Activated T-cell treated with anti-CD3 and anti-CD28 coated beads, Interleukin-2, amount 50 U/mL, for 24 hours (primary cell): ENCODE results near the gene EBLN2.
A peak's percentile ranks its signal among the peaks of the same experiment; 100 is the strongest.

Experiments used
- DNase-seq: peaks from one replicate; pipeline ENCODE4 v3.0.0-alpha.2; 2020
- H3K27ac Mint-ChIP-seq: 2 replicates; pipeline ENCODE4 v1.8.0; 2020; ENCODE audit warnings: mild to moderate bottlenecking, mixed read lengths
- H3K27me3 Mint-ChIP-seq: 2 replicates; pipeline ENCODE4 v1.8.0; 2020; ENCODE audit warnings: mixed read lengths
- H3K36me3 Mint-ChIP-seq: 2 replicates; pipeline ENCODE4 v1.8.0; 2020; ENCODE audit warnings: low read depth, mixed read lengths
- H3K4me1 Mint-ChIP-seq: 2 replicates; pipeline ENCODE4 v1.8.0; 2020; ENCODE audit warnings: low read depth, mixed read lengths
- H3K4me3 Mint-ChIP-seq: 2 replicates; pipeline ENCODE4 v1.8.0; 2020; ENCODE audit warnings: mild to moderate bottlenecking, moderate library complexity, mixed read lengths
- H3K9me3 Mint-ChIP-seq: 2 replicates; pipeline ENCODE4 v1.8.0; 2020; ENCODE audit warnings: mixed read lengths

EBLN2 gene

DNA sequence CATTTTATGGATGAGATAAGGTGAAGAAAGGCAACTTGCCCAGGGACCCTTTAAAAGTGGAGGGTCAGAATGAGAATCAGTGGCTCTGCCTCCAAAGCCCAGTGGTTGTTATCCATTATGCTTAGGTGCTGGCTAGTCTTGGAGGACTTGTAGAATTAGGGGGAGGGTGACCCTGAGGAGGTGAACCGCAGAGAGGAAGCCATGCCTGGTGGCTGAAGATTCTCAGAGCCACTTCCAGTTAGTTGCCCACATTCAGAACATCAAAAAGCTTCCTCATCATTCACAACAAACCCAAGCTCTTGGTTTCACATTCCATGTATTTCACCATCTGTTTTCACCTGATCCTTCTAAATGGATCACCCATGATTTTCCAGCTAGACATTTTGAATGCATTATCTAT lies 11.2 kb downstream of the EBLN2 start:
- DNase-seq = no peak
- Mint-ChIP-seq H3K27me3 (no peaks in the 10 kb centered on the region), H3K4me1 (peaks cover 31% of the 10 kb centered on the region), H3K4me3 (no peak overlapping the region), H3K27ac (no peak overlapping the region), H3K9me3 (no peaks in the 10 kb centered on the region), H3K36me3 (peaks cover 12% of the 10 kb centered on the region)

- Mint-ChIP-seq H3K36me3 (peaks cover 9% of the 10 kb centered on the region), H3K27me3 (no peaks in the 10 kb centered on the region), H3K4me3 (no peak overlapping the region), H3K27ac (peak overlapping the region; percentile 19), H3K4me1 (peaks cover 31% of the 10 kb centered on the region), H3K9me3 (no peaks in the 10 kb centered on the region)
- DNase-seq = no peak
These were observed 11.7 kb downstream of the EBLN2 start for GRCh38 chr3:73073091-73073707.

- Mint-ChIP-seq H3K27me3 (no peaks in the 10 kb centered on the region), H3K4me3 (no peak overlapping the region), H3K9me3 (no peaks in the 10 kb centered on the region), H3K36me3 (no peaks in the 10 kb centered on the region), H3K27ac (no peak overlapping the region), H3K4me1 (peaks cover 31% of the 10 kb centered on the region)
- no peak for DNase-seq
These were observed 13.3 kb downstream of the EBLN2 start for GRCh38 chr3:73074781-73075180.

DNA sequence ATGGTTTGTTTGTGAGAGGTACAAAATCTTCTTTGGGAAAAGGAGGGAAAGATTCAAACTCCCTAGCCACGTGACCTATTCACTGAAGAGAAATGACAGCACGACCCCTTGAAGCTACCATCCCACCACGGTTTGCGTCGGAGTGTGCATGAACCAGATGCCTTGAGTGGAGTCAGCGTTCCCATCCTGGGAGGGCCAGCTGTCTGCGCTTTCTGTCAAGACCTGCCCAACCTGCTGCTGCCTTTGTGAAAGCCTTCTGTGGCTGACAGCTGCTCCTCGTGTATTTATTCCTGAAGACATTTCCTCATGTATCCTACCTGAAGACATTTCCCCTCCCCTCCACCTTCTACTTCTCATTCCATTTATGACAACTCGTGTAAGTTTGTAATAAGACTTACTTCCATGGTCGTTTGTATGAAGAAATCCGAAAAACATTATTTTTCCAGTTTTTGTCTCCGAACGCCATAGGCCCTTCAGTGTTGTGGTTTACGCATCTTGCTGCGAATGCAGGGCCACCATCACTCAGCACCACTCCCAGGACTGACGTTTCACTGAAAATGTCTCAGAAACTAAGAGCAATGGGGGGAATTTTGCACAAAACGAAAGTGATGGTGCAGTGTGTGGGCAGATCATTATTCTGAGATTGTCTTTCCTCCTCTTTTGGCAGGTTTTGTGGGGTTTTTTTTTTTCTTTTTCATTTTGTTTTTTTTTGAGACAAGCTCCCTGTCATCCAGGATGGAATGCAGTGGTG lies 18.9 kb downstream of the EBLN2 start:
- no peaks in the 10 kb centered on the region for H3K27me3 Mint-ChIP-seq
- DNase-seq = no peak

DNA sequence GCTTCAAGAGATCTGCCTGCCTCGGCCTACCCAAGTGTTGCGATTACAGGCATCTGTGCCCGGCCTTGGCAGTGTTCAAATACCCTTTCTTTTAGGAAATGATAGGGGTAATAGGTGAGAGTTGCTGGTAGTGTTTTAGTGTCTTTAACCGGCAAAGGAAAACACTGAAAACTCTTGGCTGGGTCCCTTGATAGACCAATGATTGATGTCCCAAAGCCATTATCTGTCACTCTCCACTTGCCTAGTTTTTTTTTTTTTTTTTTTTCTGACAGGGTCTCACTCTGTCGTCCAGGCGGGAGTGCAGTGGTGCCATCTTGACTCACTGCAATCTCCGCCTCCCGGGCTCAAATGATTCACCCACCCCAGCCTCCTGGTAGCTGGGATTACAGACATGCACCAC lies 19.7 kb downstream of the EBLN2 start:
- no peaks in the 10 kb centered on the region for H3K36me3 Mint-ChIP-seq
- DNase-seq = no peak
- H3K27ac Mint-ChIP-seq = no peak overlapping the region
- no peaks in the 10 kb centered on the region for H3K27me3 Mint-ChIP-seq
- H3K4me3 Mint-ChIP-seq = no peak overlapping the region
- no peaks in the 10 kb centered on the region for H3K9me3 Mint-ChIP-seq
- peaks cover 14% of the 10 kb centered on the region for H3K4me1 Mint-ChIP-seq

More for the DNA sequence above, 18.9 kb downstream of the EBLN2 start:
- Mint-ChIP-seq H3K36me3 (no peaks in the 10 kb centered on the region), H3K4me3 (no peak overlapping the region), H3K27ac (peak overlapping the region; percentile 27), H3K9me3 (no peaks in the 10 kb centered on the region), H3K4me1 (peaks cover 10% of the 10 kb centered on the region)

- Mint-ChIP-seq H3K4me3 (no peak overlapping the region), H3K27me3 (no peaks in the 10 kb centered on the region), H3K27ac (no peak overlapping the region), H3K9me3 (no peaks in the 10 kb centered on the region), H3K4me1 (peaks cover 19% of the 10 kb centered on the region), H3K36me3 (no peaks in the 10 kb centered on the region)
- DNase-seq = no peak
These were observed 22.7 kb downstream of the EBLN2 start for GRCh38 chr3:73084170-73084569.

- no peaks in the 10 kb centered on the region for H3K9me3 Mint-ChIP-seq
- no peak overlapping the region for H3K27ac Mint-ChIP-seq
- H3K4me1 Mint-ChIP-seq = peaks cover 12% of the 10 kb centered on the region
- H3K36me3 Mint-ChIP-seq = no peaks in the 10 kb centered on the region
- no peak overlapping the region for H3K4me3 Mint-ChIP-seq
- DNase-seq = peak; percentile 62
- no peaks in the 10 kb centered on the region for H3K27me3 Mint-ChIP-seq
These were observed 24.6 kb downstream of the EBLN2 start for GRCh38 chr3:73086071-73086494.

GRCh38 chr3:73094129-73094528 lies 32.7 kb downstream of the EBLN2 start:
- H3K9me3 Mint-ChIP-seq = no peaks in the 10 kb centered on the region
- H3K4me3 Mint-ChIP-seq = no peak overlapping the region
- no peaks in the 10 kb centered on the region for H3K36me3 Mint-ChIP-seq
- H3K4me1 Mint-ChIP-seq = peaks cover 8% of the 10 kb centered on the region
- no peak overlapping the region for H3K27ac Mint-ChIP-seq
- H3K27me3 Mint-ChIP-seq = peaks cover 4% of the 10 kb centered on the region
- no peak for DNase-seq

DNA sequence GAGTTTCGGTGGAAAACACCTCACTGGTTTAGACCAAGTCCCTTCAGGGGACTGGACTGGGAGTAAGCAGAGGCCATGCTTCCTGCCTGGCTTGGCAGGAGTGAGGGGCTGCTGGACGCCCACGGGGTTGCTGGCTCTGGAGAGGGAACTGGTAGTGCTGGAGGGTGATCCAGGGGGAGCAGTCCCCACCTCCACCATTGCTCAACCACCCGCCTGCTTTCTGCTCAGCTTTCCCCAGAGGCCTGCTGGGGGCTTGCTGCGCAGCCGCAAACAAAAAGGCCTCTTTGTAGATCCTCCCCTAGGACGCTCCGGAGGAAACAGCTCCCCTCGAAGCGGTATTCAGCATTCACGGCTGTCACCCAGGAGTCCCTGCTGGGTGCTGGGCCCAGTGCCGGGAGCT lies 33.5 kb downstream of the EBLN2 start:
- Mint-ChIP-seq H3K9me3 (no peaks in the 10 kb centered on the region), H3K36me3 (no peaks in the 10 kb centered on the region), H3K4me3 (no peak overlapping the region), H3K4me1 (peaks cover 8% of the 10 kb centered on the region), H3K27ac (no peak overlapping the region), H3K27me3 (peaks cover 4% of the 10 kb centered on the region)
- no peak for DNase-seq

DNA sequence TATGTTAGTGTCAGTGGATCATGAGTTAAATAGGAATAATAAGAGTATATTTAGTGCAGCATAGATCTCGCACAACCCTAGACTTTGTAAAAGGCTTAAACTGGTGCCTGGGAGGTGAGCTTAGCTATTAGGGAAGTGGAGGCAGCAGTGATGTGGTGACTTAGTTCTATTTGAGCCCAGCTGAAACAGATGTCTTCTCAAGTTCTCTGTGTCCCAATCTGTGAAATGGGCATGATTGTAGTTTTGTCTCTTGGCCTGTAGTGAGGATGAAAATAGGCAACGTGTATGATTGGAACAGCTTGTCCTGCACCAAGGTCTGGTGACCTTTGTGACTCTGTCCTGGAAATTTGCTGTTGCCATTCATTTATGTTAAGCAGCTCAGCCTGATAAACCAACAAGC lies 34.7 kb downstream of the EBLN2 start:
- peaks cover 8% of the 10 kb centered on the region for H3K4me1 Mint-ChIP-seq
- peaks cover 4% of the 10 kb centered on the region for H3K27me3 Mint-ChIP-seq
- DNase-seq = no peak
- H3K9me3 Mint-ChIP-seq = no peaks in the 10 kb centered on the region
- no peak overlapping the region for H3K27ac Mint-ChIP-seq
- no peak overlapping the region for H3K4me3 Mint-ChIP-seq
- H3K36me3 Mint-ChIP-seq = no peaks in the 10 kb centered on the region

GRCh38 chr3:73098026-73098425 lies 36.6 kb downstream of the EBLN2 start:
- H3K36me3 Mint-ChIP-seq = no peaks in the 10 kb centered on the region
- H3K4me3 Mint-ChIP-seq = no peak overlapping the region
- H3K4me1 Mint-ChIP-seq = peaks cover 8% of the 10 kb centered on the region
- H3K27ac Mint-ChIP-seq = no peak overlapping the region
- H3K27me3 Mint-ChIP-seq = peaks cover 4% of the 10 kb centered on the region
- DNase-seq = no peak
- no peaks in the 10 kb centered on the region for H3K9me3 Mint-ChIP-seq

- Mint-ChIP-seq H3K27me3 (peaks cover 4% of the 10 kb centered on the region), H3K27ac (no peak overlapping the region), H3K9me3 (no peaks in the 10 kb centered on the region), H3K36me3 (no peaks in the 10 kb centered on the region), H3K4me3 (no peak overlapping the region), H3K4me1 (peaks cover 8% of the 10 kb centered on the region)
- no peak for DNase-seq
These were observed 37.4 kb downstream of the EBLN2 start for GRCh38 chr3:73098873-73099272.

- Mint-ChIP-seq H3K27me3 (peaks cover 4% of the 10 kb centered on the region), H3K9me3 (no peaks in the 10 kb centered on the region), H3K4me1 (no peaks in the 10 kb centered on the region), H3K36me3 (no peaks in the 10 kb centered on the region), H3K4me3 (no peak overlapping the region), H3K27ac (no peak overlapping the region)
- DNase-seq = peak; percentile 79
These were observed 39.5 kb downstream of the EBLN2 start for GRCh38 chr3:73100741-73101559.

- no peak for DNase-seq
- Mint-ChIP-seq H3K4me1 (no peaks in the 10 kb centered on the region), H3K9me3 (no peaks in the 10 kb centered on the region), H3K27me3 (no peaks in the 10 kb centered on the region), H3K4me3 (no peak overlapping the region), H3K27ac (no peak overlapping the region), H3K36me3 (no peaks in the 10 kb centered on the region)
These were observed 40.4 kb downstream of the EBLN2 start for GRCh38 chr3:73101881-73102280.

- H3K27ac Mint-ChIP-seq = no peak overlapping the region
- no peaks in the 10 kb centered on the region for H3K9me3 Mint-ChIP-seq
- no peaks in the 10 kb centered on the region for H3K36me3 Mint-ChIP-seq
- peaks cover 11% of the 10 kb centered on the region for H3K27me3 Mint-ChIP-seq
- H3K4me3 Mint-ChIP-seq = no peak overlapping the region
- no peaks in the 10 kb centered on the region for H3K4me1 Mint-ChIP-seq
- DNase-seq = no peak
These were observed 45.8 kb downstream of the EBLN2 start for GRCh38 chr3:73107215-73107614.
